ENCODE data around the gene SETX.

Gene SETX

GRCh38 chr9:132357764-132358163 lies 3.0 kb upstream of the SETX start:
- DNase-seq (ENCODE audit: low spot score): no peak

- DNase-seq (ENCODE audit: low spot score): no peak
These were observed 1.6 kb upstream of the SETX start for GRCh38 chr9:132356324-132356924.

GRCh38 chr9:132351404-132352045 lies 3.3 kb downstream of the SETX start:
- no peak for DNase-seq (ENCODE audit: low spot score)

- no peak for DNase-seq (ENCODE audit: low spot score)
These were observed 3.9 kb downstream of the SETX start for GRCh38 chr9:132350861-132351315.

GRCh38 chr9:132348676-132349075 lies 6.1 kb downstream of the SETX start:
- DNase-seq (ENCODE audit: low spot score): no peak

- no peak for DNase-seq (ENCODE audit: low spot score)
These were observed 8.6 kb downstream of the SETX start for GRCh38 chr9:132346177-132346576.

GRCh38 chr9:132341177-132341840 lies 13.5 kb downstream of the SETX start:
- peak; percentile 91 for DNase-seq (ENCODE audit: low spot score)

- DNase-seq (ENCODE audit: low spot score): no peak
These were observed 20.4 kb downstream of the SETX start for GRCh38 chr9:132334364-132334763.

- no peak for DNase-seq (ENCODE audit: low spot score)
These were observed 21.2 kb downstream of the SETX start for GRCh38 chr9:132333556-132333955.

- no peak for DNase-seq (ENCODE audit: low spot score)
These were observed 26.2 kb downstream of the SETX start for GRCh38 chr9:132328580-132328979.

GRCh38 chr9:132327537-132327936 lies 27.2 kb downstream of the SETX start:
- no peak for DNase-seq (ENCODE audit: low spot score)

GRCh38 chr9:132324425-132324824 lies 30.4 kb downstream of the SETX start:
- DNase-seq (ENCODE audit: low spot score): no peak

GRCh38 chr9:132319421-132320110 lies 35.2 kb downstream of the SETX start:
- DNase-seq (ENCODE audit: low spot score): no peak

- DNase-seq (ENCODE audit: low spot score): no peak
These were observed 41.9 kb downstream of the SETX start for GRCh38 chr9:132312873-132313272.

- no peak for DNase-seq (ENCODE audit: low spot score)
These were observed 42.4 kb downstream of the SETX start for GRCh38 chr9:132312426-132312825.

GRCh38 chr9:132311978-132312377 lies 42.8 kb downstream of the SETX start:
- no peak for DNase-seq (ENCODE audit: low spot score)

- DNase-seq (ENCODE audit: low spot score): no peak
These were observed 45.7 kb downstream of the SETX start for GRCh38 chr9:132309056-132309455.

GRCh38 chr9:132301521-132301920 lies 53.3 kb downstream of the SETX start:
- no peak for DNase-seq (ENCODE audit: low spot score)

- DNase-seq (ENCODE audit: low spot score): no peak
These were observed 55.6 kb downstream of the SETX start for GRCh38 chr9:132299221-132299620.

- DNase-seq (ENCODE audit: low spot score): no peak
These were observed 59.6 kb downstream of the SETX start for GRCh38 chr9:132295181-132295580.

- DNase-seq (ENCODE audit: low spot score): no peak
These were observed 61.6 kb downstream of the SETX start for GRCh38 chr9:132293145-132293721.

- no peak for DNase-seq (ENCODE audit: low spot score)
These were observed 65.8 kb downstream of the SETX start for GRCh38 chr9:132288966-132289365.
